Karpas-422 (cell line): Measurements from ENCODE around the gene HOXB6. TPM values are rescaled to one million over a fixed set of nuclear protein-coding genes. Genes with fewer than 3 reads are reported as not detected.

ENCODE experiments used
- DNase-seq: peaks from one replicate; pipeline ENCODE4 v3.0.0-alpha.2; 2015
- H2AFZ ChIP-seq: fragments of 200-600 bp; sonication (generic); 2 replicates; pipeline ENCODE4 v1.6.1; 2014; ENCODE audit warnings: antibody characterized with exemption, low read length, mixed read lengths
- H3K27ac ChIP-seq: fragments of 200-600 bp; sonication (generic); 2 replicates; pipeline ENCODE4 v1.5.1; 2014; ENCODE audit warnings: mild to moderate bottlenecking, low read length, moderate library complexity
- H3K27me3 ChIP-seq: fragments of 200-600 bp; sonication (generic); 2 replicates; pipeline ENCODE4 v1.6.1; 2014; ENCODE audit warnings: low read length, mixed read lengths
- H3K36me3 ChIP-seq: fragments of 200-600 bp; sonication (generic); 2 replicates; pipeline ENCODE4 v1.6.1; 2014; ENCODE audit warnings: low read length, mixed read lengths; ENCODE audit not compliant: insufficient read depth
- H3K4me1 ChIP-seq: fragments of 200-600 bp; sonication (generic); 2 replicates; pipeline ENCODE4 v1.6.1; 2014; ENCODE audit warnings: mild to moderate bottlenecking, low read length, mixed read lengths
- H3K4me2 ChIP-seq: fragments of 200-600 bp; sonication (generic); 2 replicates; pipeline ENCODE4 v1.6.1; 2014; ENCODE audit warnings: low read length, low read depth, mild to moderate bottlenecking; ENCODE audit not compliant: poor library complexity, severe bottlenecking
- H3K4me3 ChIP-seq: fragments of 200-600 bp; sonication (generic); 2 replicates; pipeline ENCODE4 v1.5.1; 2014; ENCODE audit warnings: mild to moderate bottlenecking, antibody characterized with exemption, low read length, mixed read lengths
- H3K79me2 ChIP-seq: fragments of 200-600 bp; sonication (generic); 2 replicates; pipeline ENCODE4 v1.6.1; 2014; ENCODE audit warnings: mild to moderate bottlenecking, low read length, mixed read lengths
- H3K9ac ChIP-seq: fragments of 200-600 bp; sonication (generic); 2 replicates; pipeline ENCODE4 v1.6.0; 2014; ENCODE audit warnings: low read length
- H3K9me2 ChIP-seq: fragments of 200-600 bp; sonication (generic), shearing (Covaris generic); replicated peaks from 2 replicates; pipeline ENCODE4 v1.6.0; 2014; ENCODE audit warnings: mild to moderate bottlenecking, low read length, moderate library complexity; ENCODE audit not compliant: insufficient read depth
- H3K9me3 ChIP-seq: fragments of 300-700, 200-600 bp; sonication (generic); 2 replicates; pipeline ENCODE4 v1.6.1; 2014; ENCODE audit warnings: low read length, mixed read lengths
- H4K20me1 ChIP-seq: fragments of 200-600 bp; sonication (generic); 2 replicates; pipeline ENCODE4 v1.6.1; 2014; ENCODE audit warnings: mild to moderate bottlenecking, antibody characterized with exemption, low read length, low read depth; ENCODE audit not compliant: insufficient read depth
- total RNA-seq: library from RNA; depleted of rRNA; stranded (reverse); fragments of >200 nt; shearing (Covaris generic); gene quantifications from 2 replicates; pipeline ENCODE4 v1.2.3, GENCODE V29; 2014; ENCODE audit warnings: low replicate concordance

Gene HOXB6
- total RNA-seq, 1 experiment from 2014 or later, result 0.48 TPM

DNA sequence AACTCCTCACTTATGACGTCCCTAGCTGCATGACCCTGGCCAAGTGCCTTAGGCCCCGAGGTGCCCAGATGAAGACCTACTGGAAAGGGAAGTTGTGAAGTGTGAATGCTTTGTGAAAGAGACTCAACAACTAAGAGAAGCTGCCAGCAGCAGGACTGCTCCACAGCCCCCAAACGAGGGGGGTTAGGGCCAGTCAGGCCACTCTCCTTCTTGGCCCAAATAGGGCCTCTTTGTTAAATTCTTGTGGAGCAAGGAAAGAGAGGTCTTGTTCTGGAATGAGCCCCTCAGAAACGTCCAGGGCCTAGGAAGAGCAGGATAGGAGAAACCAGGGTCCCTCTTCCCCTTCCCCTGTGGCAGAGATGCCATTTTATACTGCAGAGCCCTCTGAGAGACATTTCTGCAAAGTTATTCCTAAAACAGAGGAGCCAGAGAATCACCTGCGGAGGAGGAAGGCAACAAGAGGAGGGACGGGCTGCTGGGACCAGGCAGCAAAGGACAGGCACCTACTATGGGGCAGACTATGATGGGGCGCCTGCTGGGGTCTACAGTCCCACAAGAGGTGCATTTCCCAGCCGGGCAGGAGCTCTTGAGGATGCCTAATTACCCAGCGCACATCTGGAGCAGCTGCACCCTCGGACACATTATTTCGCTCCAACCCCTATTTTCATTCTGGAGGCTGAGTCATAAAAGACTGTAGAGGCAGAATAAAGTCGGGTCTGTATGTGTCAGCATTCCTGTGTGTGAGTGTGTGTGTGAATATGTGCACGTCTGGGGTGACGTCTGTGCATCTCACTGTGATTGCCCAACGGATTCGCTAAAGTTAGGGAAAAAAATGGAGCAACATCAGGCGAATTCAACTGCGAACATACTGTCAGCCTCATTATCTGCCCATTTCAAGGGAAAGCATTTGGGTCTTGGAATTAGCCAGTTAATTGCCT lies 32.8 kb upstream of the HOXB6 start:
- H3K9me3 ChIP-seq, result no peaks in the 10 kb centered on the region
- H3K4me2 ChIP-seq, result no peak overlapping the region
- H4K20me1 ChIP-seq, result no peaks in the 10 kb centered on the region
- no peak overlapping the region for H2AFZ ChIP-seq
- H3K79me2 ChIP-seq, result no peaks in the 10 kb centered on the region
- no peaks in the 10 kb centered on the region for H3K9me2 ChIP-seq
- no peak overlapping the region for H3K27ac ChIP-seq
- H3K4me1 ChIP-seq, result peaks cover 21% of the 10 kb centered on the region
- no peak overlapping the region for H3K4me3 ChIP-seq
- DNase-seq, result no peak
- H3K36me3 ChIP-seq, result no peaks in the 10 kb centered on the region
- no peaks in the 10 kb centered on the region for H3K27me3 ChIP-seq
- H3K9ac ChIP-seq, result no peak overlapping the region

DNA sequence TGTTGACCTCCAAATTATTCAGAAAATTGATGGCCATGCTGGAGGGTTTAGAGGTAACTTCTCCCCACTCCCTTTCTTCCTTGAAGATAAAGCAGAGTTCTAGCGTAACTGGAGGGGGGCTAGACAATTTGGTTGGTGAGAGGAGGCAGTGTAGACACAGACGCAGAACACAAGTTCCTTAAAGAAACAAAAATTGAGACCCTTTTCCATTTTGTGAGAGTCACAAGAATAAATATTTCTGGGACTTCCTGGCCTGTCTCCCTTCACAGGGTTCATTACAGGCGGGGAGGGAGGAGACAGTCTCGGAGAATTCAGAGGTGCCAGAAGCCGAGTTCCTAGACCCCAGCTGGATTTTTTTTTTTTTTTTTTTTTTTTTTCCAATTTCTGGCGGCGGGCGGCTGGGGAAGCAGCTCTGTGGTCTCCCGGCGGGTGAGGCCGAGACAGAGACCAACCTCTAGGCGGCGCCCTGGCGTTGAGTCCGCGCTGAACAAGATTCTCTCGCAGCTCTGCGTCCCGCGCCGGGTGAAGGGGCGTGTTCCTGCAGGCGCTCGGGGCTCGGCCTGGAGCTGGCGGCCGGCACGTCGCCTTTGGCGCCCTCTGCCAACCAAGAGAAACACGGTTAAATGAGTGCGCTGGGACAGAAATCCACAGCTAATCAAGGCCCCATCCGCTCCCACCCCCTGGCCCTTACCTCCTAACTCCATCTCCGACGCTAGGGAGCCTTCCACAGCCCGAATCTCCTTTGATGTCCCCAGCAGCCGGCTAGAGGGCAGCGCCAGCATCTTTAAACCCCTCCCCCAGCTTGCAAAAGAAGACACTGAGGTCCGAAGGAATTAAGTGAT lies 31.6 kb upstream of the HOXB6 start:
- peak; percentile 93 for DNase-seq
- Histone ChIP-seq H3K4me2 (peak overlapping the region; percentile 39), H3K4me1 (peaks cover 21% of the 10 kb centered on the region), H3K9ac (peak overlapping the region; percentile 33), H3K4me3 (no peak overlapping the region), H3K79me2 (no peaks in the 10 kb centered on the region), H2AFZ (peak overlapping the region; percentile 75), H3K27ac (no peak overlapping the region), H3K9me2 (no peaks in the 10 kb centered on the region), H3K9me3 (no peaks in the 10 kb centered on the region), H3K36me3 (no peaks in the 10 kb centered on the region), H3K27me3 (no peaks in the 10 kb centered on the region), H4K20me1 (no peaks in the 10 kb centered on the region)

DNA sequence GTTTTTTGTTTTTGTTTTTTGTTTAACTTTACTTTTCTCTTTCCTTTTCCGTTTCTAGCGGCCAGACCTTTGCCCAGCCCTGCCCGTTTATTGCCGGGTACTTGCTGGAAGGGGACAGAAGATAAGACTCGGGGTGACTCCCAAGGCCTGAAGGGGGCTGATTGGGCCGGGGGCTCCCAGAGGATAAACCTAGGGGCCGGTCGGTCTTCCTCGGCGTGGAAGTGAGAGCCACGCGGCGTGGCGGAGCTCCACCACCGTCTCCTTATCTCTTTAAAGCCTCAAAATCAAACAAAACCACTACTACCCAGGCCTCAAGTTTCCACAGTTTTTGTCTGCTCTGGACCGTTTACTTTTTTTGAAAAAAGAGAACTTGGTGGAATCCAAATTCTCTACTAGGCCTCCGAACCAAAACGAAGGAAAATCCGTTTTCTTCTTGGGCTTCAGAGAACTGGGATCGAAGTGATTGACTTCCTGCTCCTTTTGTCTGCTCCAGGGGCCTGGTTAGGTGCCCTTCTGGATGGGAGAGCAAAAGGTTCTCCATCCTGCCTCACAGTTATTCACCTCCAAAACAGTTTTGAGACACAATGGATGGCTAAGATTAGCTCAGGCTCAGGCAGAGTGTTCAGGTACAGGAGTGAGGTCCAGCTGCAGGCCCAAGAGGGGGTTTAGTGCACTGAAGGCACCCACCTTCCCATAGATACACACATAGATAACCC lies 29.9 kb upstream of the HOXB6 start:
- Histone ChIP-seq H3K9me3 (no peaks in the 10 kb centered on the region), H2AFZ (no peak overlapping the region), H4K20me1 (no peaks in the 10 kb centered on the region), H3K79me2 (no peaks in the 10 kb centered on the region), H3K9ac (no peak overlapping the region), H3K4me3 (no peak overlapping the region), H3K36me3 (no peaks in the 10 kb centered on the region), H3K4me2 (peak overlapping the region; percentile 39), H3K27ac (no peak overlapping the region), H3K4me1 (peaks cover 21% of the 10 kb centered on the region), H3K27me3 (no peaks in the 10 kb centered on the region), H3K9me2 (no peaks in the 10 kb centered on the region)
- no peak for DNase-seq

DNA sequence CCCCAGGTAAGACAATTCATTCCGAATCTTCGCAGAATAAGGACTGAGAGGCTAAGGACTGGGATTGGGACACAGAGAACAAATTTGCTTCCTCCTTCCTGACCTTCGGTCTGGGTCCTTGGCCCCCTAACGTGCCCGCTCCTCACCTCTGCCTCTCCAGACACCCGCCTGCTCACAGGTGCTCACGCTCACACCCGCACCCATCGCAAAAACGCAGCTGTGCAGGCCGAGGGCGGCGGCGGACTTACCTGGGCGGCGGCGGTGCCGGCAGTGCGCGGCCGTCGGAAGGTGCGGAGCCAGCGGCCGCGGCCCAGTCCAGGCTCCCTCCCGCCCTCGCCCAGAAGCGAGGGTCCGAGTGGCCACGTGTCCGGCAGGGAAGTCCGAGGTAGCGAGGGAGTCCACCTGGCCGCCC lies 28.5 kb upstream of the HOXB6 start:
- DNase-seq, result no peak
- Histone ChIP-seq H3K9me3 (no peaks in the 10 kb centered on the region), H3K9ac (no peak overlapping the region), H3K9me2 (no peaks in the 10 kb centered on the region), H4K20me1 (no peaks in the 10 kb centered on the region), H3K79me2 (no peaks in the 10 kb centered on the region), H3K27ac (no peak overlapping the region), H2AFZ (no peak overlapping the region), H3K4me1 (peaks cover 21% of the 10 kb centered on the region), H3K27me3 (no peaks in the 10 kb centered on the region), H3K36me3 (no peaks in the 10 kb centered on the region), H3K4me3 (no peak overlapping the region), H3K4me2 (no peak overlapping the region)

DNA sequence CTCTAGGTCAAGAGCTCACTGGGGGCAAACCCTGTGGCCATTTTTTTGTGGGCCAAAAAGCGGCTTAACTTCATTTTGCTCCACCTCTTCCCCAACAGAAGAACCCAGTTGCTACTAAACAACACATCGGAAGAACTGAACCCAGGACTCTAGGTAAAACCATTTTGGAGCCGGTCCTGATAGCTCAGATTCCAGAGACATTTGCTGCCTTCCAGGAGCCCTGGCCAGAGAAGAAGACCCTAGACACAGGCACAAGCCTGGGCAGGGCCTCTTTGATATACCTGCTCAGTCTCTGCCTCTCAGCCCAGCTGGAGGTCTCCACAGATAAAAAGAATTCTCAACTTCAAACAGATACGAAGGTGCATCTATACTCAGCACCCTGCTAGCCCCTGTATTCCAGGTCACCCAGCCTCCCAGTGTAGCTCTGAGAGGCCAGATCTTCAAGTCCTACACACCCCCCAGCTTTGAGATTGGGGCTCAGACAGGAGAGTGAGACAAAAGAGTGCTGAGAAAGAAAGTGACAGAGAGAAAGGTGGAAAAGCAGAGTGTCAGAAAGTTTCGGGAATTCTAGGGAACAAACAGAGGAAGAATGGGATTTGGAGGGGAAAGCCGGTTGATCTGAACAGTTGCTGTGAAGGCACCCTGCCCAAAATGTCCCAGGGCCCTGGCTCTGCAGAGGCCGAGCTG lies 27.9 kb upstream of the HOXB6 start:
- H3K9ac ChIP-seq, result no peak overlapping the region
- no peaks in the 10 kb centered on the region for H4K20me1 ChIP-seq
- H3K36me3 ChIP-seq, result no peaks in the 10 kb centered on the region
- H3K27me3 ChIP-seq, result no peaks in the 10 kb centered on the region
- H3K4me2 ChIP-seq, result no peak overlapping the region
- no peak overlapping the region for H2AFZ ChIP-seq
- no peak overlapping the region for H3K4me3 ChIP-seq
- peaks cover 21% of the 10 kb centered on the region for H3K4me1 ChIP-seq
- no peak for DNase-seq
- no peaks in the 10 kb centered on the region for H3K9me2 ChIP-seq
- H3K27ac ChIP-seq, result no peak overlapping the region
- H3K9me3 ChIP-seq, result no peaks in the 10 kb centered on the region
- no peaks in the 10 kb centered on the region for H3K79me2 ChIP-seq

DNA sequence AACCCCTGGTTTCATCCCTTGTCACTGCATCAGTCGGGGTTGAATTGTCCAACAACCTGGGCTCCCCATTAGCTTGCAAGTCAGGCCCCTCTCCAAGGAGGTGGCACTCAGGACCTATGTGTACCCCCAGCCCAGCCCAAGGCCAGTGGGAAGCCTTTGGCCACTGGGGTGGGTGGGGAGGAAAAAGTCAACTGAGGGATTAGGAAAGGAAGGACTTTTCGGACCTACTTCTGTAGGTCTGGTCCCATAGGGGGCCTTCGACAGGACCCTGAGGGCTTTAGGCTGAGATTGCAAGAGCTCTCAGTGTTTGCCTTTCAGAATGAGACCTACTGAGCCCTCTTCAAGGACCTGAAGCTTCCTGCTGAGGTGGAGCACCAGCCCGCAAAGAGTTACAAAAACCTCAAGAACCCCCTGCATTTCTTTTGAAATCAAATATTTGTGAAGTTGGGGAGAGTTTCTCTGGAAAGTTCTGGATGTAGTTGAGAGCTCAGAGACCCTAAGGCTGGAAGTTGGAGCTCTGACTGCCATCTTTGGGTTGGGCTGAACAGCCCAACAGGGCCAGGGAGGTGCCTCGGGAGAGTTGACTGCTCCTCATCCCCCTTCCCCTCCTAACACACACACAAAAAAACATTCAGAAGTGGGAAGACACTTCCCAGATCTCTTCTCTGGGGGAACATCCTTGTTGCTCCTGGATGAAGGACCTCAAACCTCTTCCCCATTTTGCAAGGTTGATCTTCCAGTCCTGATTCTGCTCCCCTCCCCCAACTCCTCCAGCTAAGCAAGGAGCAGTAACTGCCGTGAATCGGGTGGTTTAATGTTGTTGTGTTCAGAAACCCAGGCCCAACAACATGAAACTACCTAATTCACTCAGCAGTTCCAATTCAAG lies 27.1 kb upstream of the HOXB6 start:
- Histone ChIP-seq H3K4me2 (no peak overlapping the region), H3K27me3 (no peaks in the 10 kb centered on the region), H3K9ac (no peak overlapping the region), H4K20me1 (no peaks in the 10 kb centered on the region), H3K4me1 (peaks cover 20% of the 10 kb centered on the region), H3K27ac (no peak overlapping the region), H2AFZ (no peak overlapping the region), H3K79me2 (no peaks in the 10 kb centered on the region), H3K36me3 (no peaks in the 10 kb centered on the region), H3K4me3 (no peak overlapping the region), H3K9me3 (no peaks in the 10 kb centered on the region), H3K9me2 (no peaks in the 10 kb centered on the region)
- DNase-seq, result no peak

DNA sequence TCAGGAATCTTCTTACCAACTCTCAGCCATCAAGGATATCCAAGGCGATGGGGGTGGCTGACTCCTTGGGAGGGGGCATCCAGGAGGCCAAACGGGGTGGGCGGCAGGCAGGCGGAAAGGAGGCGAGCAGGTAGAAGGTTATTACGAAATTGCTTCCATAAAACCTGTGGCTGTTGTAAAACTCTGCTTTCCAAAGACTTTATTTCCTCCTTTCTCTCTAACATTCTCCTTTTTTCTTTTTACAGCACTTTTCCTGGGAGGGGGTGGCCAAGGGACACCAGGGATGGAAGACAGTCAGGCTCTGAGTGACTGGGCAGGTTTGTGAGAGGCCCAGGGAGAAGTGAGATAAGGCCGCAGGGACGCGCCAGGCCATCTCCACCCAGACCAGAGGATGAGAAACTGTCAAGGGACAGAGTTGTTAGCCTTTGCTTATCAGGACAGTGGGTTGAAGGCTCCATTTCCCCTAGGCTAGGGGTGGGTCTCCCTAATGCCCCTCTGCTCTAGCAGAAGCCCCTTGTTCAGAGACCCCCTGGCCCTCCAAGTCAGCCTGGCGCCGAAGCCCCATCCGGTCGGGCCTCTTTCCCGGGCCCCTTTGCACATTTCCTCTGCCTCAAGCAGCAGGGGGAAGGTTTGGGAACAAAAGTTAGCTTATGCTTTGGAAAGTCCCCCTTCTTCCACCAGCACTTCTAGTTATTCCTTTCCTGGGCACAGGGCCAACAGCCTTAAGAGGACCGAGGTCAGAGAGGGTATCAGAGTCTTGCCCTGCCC lies 26.3 kb upstream of the HOXB6 start:
- Histone ChIP-seq H3K9me3 (no peaks in the 10 kb centered on the region), H3K79me2 (no peaks in the 10 kb centered on the region), H3K4me3 (no peak overlapping the region), H3K27me3 (no peaks in the 10 kb centered on the region), H3K4me2 (no peak overlapping the region), H3K27ac (no peak overlapping the region), H3K36me3 (no peaks in the 10 kb centered on the region), H3K9me2 (no peaks in the 10 kb centered on the region), H3K9ac (no peak overlapping the region), H2AFZ (no peak overlapping the region), H3K4me1 (peaks cover 20% of the 10 kb centered on the region), H4K20me1 (no peaks in the 10 kb centered on the region)
- no peak for DNase-seq
